ENCODE results near the gene TMEM202. TPM values are rescaled to one million over a fixed set of nuclear protein-coding genes. Genes with fewer than 3 reads are reported as not detected.
"Not testable (repeated sequence)": the region's sequence is repeated elsewhere in the genome, so short reads cannot be mapped to it uniquely, and the experiment has no call there.

Gene TMEM202
- total RNA-seq, 1 donor from 2014 or later, result not detected

GRCh38 chr15:72402726-72403125, 4.6 kb downstream of the TMEM202 start:
- no peak for DNase-seq (ENCODE audit: low read depth in 2 of 2)

GRCh38 chr15:72404356-72404755, 6.3 kb downstream of the TMEM202 start:
- peak in 1 of 2 donors; percentile 37 for DNase-seq (ENCODE audit: low read depth in 2 of 2)

GRCh38 chr15:72404841-72405240, 6.7 kb downstream of the TMEM202 start:
- DNase-seq (ENCODE audit: low read depth in 2 of 2), result peak in 1 of 2 donors; percentile 54

- no peak for DNase-seq (ENCODE audit: low read depth in 2 of 2)
Measured at GRCh38 chr15:72406936-72407335, 8.8 kb downstream of the TMEM202 start.

- DNase-seq (ENCODE audit: low read depth in 2 of 2), result no peak
Measured at GRCh38 chr15:72411111-72411510, 13.0 kb downstream of the TMEM202 start.

- DNase-seq (ENCODE audit: low read depth in 2 of 2), result no peak
Measured at GRCh38 chr15:72411544-72411943, 13.4 kb downstream of the TMEM202 start.

GRCh38 chr15:72413337-72413736, 15.2 kb downstream of the TMEM202 start:
- DNase-seq (ENCODE audit: low read depth in 2 of 2), result not testable (repeated sequence)

GRCh38 chr15:72415304-72415703, 17.2 kb downstream of the TMEM202 start:
- no peak for DNase-seq (ENCODE audit: low read depth in 2 of 2)

GRCh38 chr15:72419768-72420167, 21.7 kb downstream of the TMEM202 start:
- DNase-seq (ENCODE audit: low read depth in 2 of 2), result not testable (repeated sequence)

- DNase-seq (ENCODE audit: low read depth in 2 of 2), result no peak
Measured at GRCh38 chr15:72420576-72420975, 22.5 kb downstream of the TMEM202 start.

- no peak for DNase-seq (ENCODE audit: low read depth in 2 of 2)
Measured at GRCh38 chr15:72421484-72421883, 23.4 kb downstream of the TMEM202 start.

- no peak for DNase-seq (ENCODE audit: low read depth in 2 of 2)
Measured at GRCh38 chr15:72423256-72423655, 25.2 kb downstream of the TMEM202 start.

- DNase-seq (ENCODE audit: low read depth in 2 of 2), result no peak
Measured at GRCh38 chr15:72426753-72427152, 28.6 kb downstream of the TMEM202 start.

- no peak for DNase-seq (ENCODE audit: low read depth in 2 of 2)
Measured at GRCh38 chr15:72437650-72438316, 39.7 kb downstream of the TMEM202 start.

GRCh38 chr15:72442848-72443247, 44.7 kb downstream of the TMEM202 start:
- DNase-seq (ENCODE audit: low read depth in 2 of 2), result not testable (repeated sequence)

- no peak for DNase-seq (ENCODE audit: low read depth in 2 of 2)
Measured at GRCh38 chr15:72445426-72445825, 47.3 kb downstream of the TMEM202 start.

- no peak for DNase-seq (ENCODE audit: low read depth in 2 of 2)
Measured at GRCh38 chr15:72450805-72451204, 52.7 kb downstream of the TMEM202 start.

- DNase-seq (ENCODE audit: low read depth in 2 of 2), result no peak
Measured at GRCh38 chr15:72451224-72451623, 53.1 kb downstream of the TMEM202 start.

GRCh38 chr15:72456684-72457083, 58.6 kb downstream of the TMEM202 start:
- DNase-seq (ENCODE audit: low read depth in 2 of 2), result no peak

Other genes with a start within 250 kb of the TMEM202 start
- under 0.01 TPM in 1 of 2 replicates, not detected in the other for gene GRAMD2A, start 200.5 kb upstream of the TMEM202 start, total RNA-seq
- 573 and 759 TPM in 2 replicates for gene PKM, start 167.1 kb upstream of the TMEM202 start, total RNA-seq
- gene PARP6, start 125.8 kb upstream of the TMEM202 start, total RNA-seq, result 6.5 and 17.1 TPM in 2 replicates
- 0.20 TPM in 1 of 2 replicates, not detected in the other for gene CELF6, start 78.1 kb upstream of the TMEM202 start, total RNA-seq
- 58.0 and 62.3 TPM in 2 replicates for gene HEXA, start 22.3 kb upstream of the TMEM202 start, total RNA-seq
- 11.8 and 15.7 TPM in 2 replicates for gene ARIH1, start 76.0 kb downstream of the TMEM202 start, total RNA-seq

Data from lung microvascular endothelial cell (primary cell).